Glutamatergic neuron (in vitro differentiated cells): Measurements from ENCODE around the gene WDSUB1. TPM values are rescaled to one million over a fixed set of nuclear protein-coding genes. Genes with fewer than 3 reads are reported as not detected.

Source experiments
- DNase-seq: peaks from one replicate; pipeline ENCODE4 v3.0.0; 2022
- H3K27ac Mint-ChIP-seq: one replicate; pipeline ENCODE4 v1.8.0; 2020; ENCODE audit warnings: mild to moderate bottlenecking, mixed read lengths, inconsistent platforms; ENCODE audit not compliant: unreplicated experiment
- H3K27me3 Mint-ChIP-seq: one replicate; pipeline ENCODE4 v1.8.0; 2020; ENCODE audit warnings: mild to moderate bottlenecking, moderate library complexity, mixed read lengths, inconsistent platforms; ENCODE audit not compliant: unreplicated experiment
- H3K36me3 Mint-ChIP-seq: one replicate; pipeline ENCODE4 v1.8.0; 2020; ENCODE audit warnings: mild to moderate bottlenecking, mixed read lengths, inconsistent platforms; ENCODE audit not compliant: unreplicated experiment
- H3K4me1 Mint-ChIP-seq: one replicate; pipeline ENCODE4 v1.8.0; 2020; ENCODE audit warnings: mild to moderate bottlenecking, low read depth, mixed read lengths, inconsistent platforms; ENCODE audit not compliant: unreplicated experiment
- H3K4me3 Mint-ChIP-seq: one replicate; pipeline ENCODE4 v1.8.0; 2020; ENCODE audit warnings: mild to moderate bottlenecking, mixed read lengths, inconsistent platforms; ENCODE audit not compliant: unreplicated experiment
- H3K9me3 Mint-ChIP-seq: one replicate; pipeline ENCODE4 v1.8.0; 2020; ENCODE audit warnings: mild to moderate bottlenecking, moderate library complexity, mixed read lengths, inconsistent platforms; ENCODE audit not compliant: unreplicated experiment
- total RNA-seq: library from RNA; stranded (reverse); fragmentation: NEBNext Ultra II Directional; extraction: Animal tissue kit (Norgen Biotek cat#: 25700); gene quantifications from one replicate; pipeline ENCODE4 v1.2.1, GENCODE V29; 2021; ENCODE audit not compliant: unreplicated experiment
- TF ChIP-seq, protein P1 (sequence below): fragments of 200-600 bp; sonication (generic); IDR thresholded peaks from one replicate; pipeline ENCODE4 v1.5.0; 2021; ENCODE audit not compliant: partially characterized antibody, unreplicated experiment

WDSUB1 gene
- total RNA-seq, 1 donor from 2014 or later = 3.7 TPM

- H3K4me1 Mint-ChIP-seq = no peaks in the 10 kb centered on the region
- H3K27me3 Mint-ChIP-seq = no peaks in the 10 kb centered on the region
- TF ChIP-seq, protein P1, sequence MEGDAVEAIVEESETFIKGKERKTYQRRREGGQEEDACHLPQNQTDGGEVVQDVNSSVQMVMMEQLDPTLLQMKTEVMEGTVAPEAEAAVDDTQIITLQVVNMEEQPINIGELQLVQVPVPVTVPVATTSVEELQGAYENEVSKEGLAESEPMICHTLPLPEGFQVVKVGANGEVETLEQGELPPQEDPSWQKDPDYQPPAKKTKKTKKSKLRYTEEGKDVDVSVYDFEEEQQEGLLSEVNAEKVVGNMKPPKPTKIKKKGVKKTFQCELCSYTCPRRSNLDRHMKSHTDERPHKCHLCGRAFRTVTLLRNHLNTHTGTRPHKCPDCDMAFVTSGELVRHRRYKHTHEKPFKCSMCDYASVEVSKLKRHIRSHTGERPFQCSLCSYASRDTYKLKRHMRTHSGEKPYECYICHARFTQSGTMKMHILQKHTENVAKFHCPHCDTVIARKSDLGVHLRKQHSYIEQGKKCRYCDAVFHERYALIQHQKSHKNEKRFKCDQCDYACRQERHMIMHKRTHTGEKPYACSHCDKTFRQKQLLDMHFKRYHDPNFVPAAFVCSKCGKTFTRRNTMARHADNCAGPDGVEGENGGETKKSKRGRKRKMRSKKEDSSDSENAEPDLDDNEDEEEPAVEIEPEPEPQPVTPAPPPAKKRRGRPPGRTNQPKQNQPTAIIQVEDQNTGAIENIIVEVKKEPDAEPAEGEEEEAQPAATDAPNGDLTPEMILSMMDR = no peak
- no peaks in the 10 kb centered on the region for H3K9me3 Mint-ChIP-seq
- H3K36me3 Mint-ChIP-seq = no peaks in the 10 kb centered on the region
- no peak overlapping the region for H3K27ac Mint-ChIP-seq
- H3K4me3 Mint-ChIP-seq = no peak overlapping the region
- DNase-seq = no peak
Measured at GRCh38 chr2:159267921-159268320, 18.6 kb downstream of the WDSUB1 start.

DNA sequence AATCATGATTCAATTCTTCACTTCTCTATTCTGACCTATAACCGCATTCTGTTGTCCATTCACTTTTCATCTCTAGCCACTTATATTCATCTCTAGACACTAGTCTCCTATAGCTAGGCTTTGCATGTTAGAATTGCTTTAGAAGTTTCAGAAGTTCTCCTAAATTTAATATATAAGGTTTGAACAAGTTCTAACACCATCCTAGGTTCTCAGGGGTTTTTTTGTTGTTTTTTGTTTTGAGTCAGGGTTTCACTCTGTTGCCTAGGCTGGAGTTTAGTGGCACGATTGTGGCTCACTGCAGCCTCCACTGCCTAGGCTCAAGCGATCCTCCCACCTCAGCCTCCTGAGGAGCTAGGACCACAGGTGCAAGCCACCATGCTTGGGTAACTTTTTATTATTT is 19.9 kb downstream of the WDSUB1 start:
- Mint-ChIP-seq H3K36me3 (no peaks in the 10 kb centered on the region), H3K4me1 (no peaks in the 10 kb centered on the region), H3K27me3 (no peaks in the 10 kb centered on the region), H3K27ac (no peak overlapping the region), H3K9me3 (no peaks in the 10 kb centered on the region), H3K4me3 (no peak overlapping the region)
- TF ChIP-seq, protein P1 = no peak
- DNase-seq = no peak

- Mint-ChIP-seq H3K9me3 (no peaks in the 10 kb centered on the region), H3K4me1 (no peaks in the 10 kb centered on the region), H3K27me3 (no peaks in the 10 kb centered on the region), H3K36me3 (no peaks in the 10 kb centered on the region), H3K4me3 (no peak overlapping the region), H3K27ac (no peak overlapping the region)
- no peak for DNase-seq
- TF ChIP-seq, protein P1 = no peak
Measured at GRCh38 chr2:159265171-159265576, 21.3 kb downstream of the WDSUB1 start.

- Mint-ChIP-seq H3K36me3 (no peaks in the 10 kb centered on the region), H3K27ac (no peak overlapping the region), H3K4me3 (no peak overlapping the region), H3K9me3 (no peaks in the 10 kb centered on the region), H3K4me1 (no peaks in the 10 kb centered on the region), H3K27me3 (no peaks in the 10 kb centered on the region)
- no peak for DNase-seq
- TF ChIP-seq, protein P1 = no peak
Measured at GRCh38 chr2:159262904-159263303, 23.6 kb downstream of the WDSUB1 start.

DNA sequence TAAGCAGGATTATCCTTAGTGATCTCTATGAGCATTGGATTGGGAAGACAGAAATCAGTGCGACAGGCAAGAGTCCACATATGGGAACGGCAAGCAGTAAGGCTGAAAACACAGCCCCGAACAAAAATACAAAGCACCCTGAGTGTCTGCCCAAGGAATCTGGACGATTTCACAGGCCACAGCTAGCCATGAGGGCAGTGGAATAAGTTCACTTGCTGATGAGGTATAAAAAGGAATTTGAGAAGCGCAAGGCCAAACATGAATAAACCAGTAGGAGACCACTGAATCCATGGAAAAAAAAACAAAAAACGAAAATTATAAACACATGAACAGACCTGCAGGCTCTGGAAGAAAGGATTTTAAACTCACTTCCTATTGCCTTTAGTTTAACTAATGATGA is 24.3 kb downstream of the WDSUB1 start:
- no peak for DNase-seq
- Mint-ChIP-seq H3K36me3 (no peaks in the 10 kb centered on the region), H3K9me3 (no peaks in the 10 kb centered on the region), H3K4me1 (no peaks in the 10 kb centered on the region), H3K27ac (no peak overlapping the region), H3K4me3 (no peak overlapping the region), H3K27me3 (no peaks in the 10 kb centered on the region)
- TF ChIP-seq, protein P1 = no peak
